Chondrocyte (in vitro differentiated cells): Measurements from ENCODE around the gene CRTC2. TPM values are rescaled to one million over a fixed set of nuclear protein-coding genes. Genes with fewer than 3 reads are reported as not detected.

Experiments used
- DNase-seq: peaks from one replicate; pipeline ENCODE4 v3.0.0; 2021; ENCODE audit warnings: mixed read lengths, low spot score
- H3K27ac Mint-ChIP-seq: one replicate; pipeline ENCODE4 v1.8.0; 2021; ENCODE audit warnings: mild to moderate bottlenecking, moderate library complexity, mixed read lengths; ENCODE audit not compliant: unreplicated experiment
- H3K27me3 Mint-ChIP-seq: 2 replicates; pipeline ENCODE4 v1.8.0; 2021; ENCODE audit warnings: low read depth, mixed read lengths
- H3K36me3 Mint-ChIP-seq: 2 replicates; pipeline ENCODE4 v1.8.0; 2021; ENCODE audit warnings: low read depth, mixed read lengths
- H3K4me1 Mint-ChIP-seq: 2 replicates; pipeline ENCODE4 v1.8.0; 2021; ENCODE audit warnings: low read depth, mild to moderate bottlenecking, mixed read lengths
- H3K4me3 Mint-ChIP-seq: one replicate; pipeline ENCODE4 v1.8.0; 2021; ENCODE audit warnings: mild to moderate bottlenecking, moderate library complexity, mixed read lengths; ENCODE audit not compliant: unreplicated experiment
- H3K9me3 Mint-ChIP-seq: 2 replicates; pipeline ENCODE4 v1.8.0; 2021; ENCODE audit warnings: low read depth, mixed read lengths
- CTCF ChIP-seq: fragments of 200-600 bp; sonication (generic); IDR thresholded peaks from 2 replicates; pipeline ENCODE4 v1.5.0; 2021; ENCODE audit warnings: antibody characterized with exemption, mild to moderate bottlenecking, moderate library complexity
- microRNA-seq: library from miRNA; unstranded; fragments of <30 nt; microRNA quantifications from one replicate; pipeline ENCODE4 v1.2.0, GENCODE V29; 2020; ENCODE audit warnings: borderline number of aligned reads
- total RNA-seq: library from RNA; stranded (reverse); gene quantifications from 3 replicates; pipeline ENCODE4 v1.2.1, GENCODE V29; 2021

CRTC2 gene
- total RNA-seq, 1 donor from 2014 or later: 24.2 TPM

GRCh38 chr1:153903841-153904455, 54.5 kb downstream of the CRTC2 start:
- Mint-ChIP-seq H3K36me3 (peaks cover 5% of the 10 kb centered on the region), H3K4me3 (no peak overlapping the region), H3K4me1 (peaks cover 27% of the 10 kb centered on the region), H3K27me3 (no peaks in the 10 kb centered on the region), H3K27ac (peak overlapping the region; percentile 91), H3K9me3 (no peaks in the 10 kb centered on the region)
- no peak for TF ChIP-seq CTCF
- DNase-seq: no peak

- no peak for TF ChIP-seq CTCF
- Mint-ChIP-seq H3K27ac (no peak overlapping the region), H3K27me3 (no peaks in the 10 kb centered on the region), H3K9me3 (no peaks in the 10 kb centered on the region), H3K4me3 (no peak overlapping the region), H3K4me1 (peaks cover 14% of the 10 kb centered on the region), H3K36me3 (peaks cover 2% of the 10 kb centered on the region)
- no peak for DNase-seq
These were observed 58.9 kb downstream of the CRTC2 start for GRCh38 chr1:153899509-153899908.

Small RNA genes lying within 50 kb of the gene (microRNA-seq; reads per million reads assigned to microRNA genes)
- not detected for gene MIR6737

Other genes starting within 250 kb of the CRTC2 start
- 48.6 to 61.0 TPM (median 49.1 TPM) in 3 replicates for gene INTS3, start 230.6 kb downstream of the CRTC2 start, total RNA-seq
- gene SLC27A3, start 183.2 kb downstream of the CRTC2 start, total RNA-seq: 10.6 to 16.6 TPM (median 11.6 TPM) in 3 replicates
- 46.4 to 48.1 TPM (median 47.0 TPM) in 3 replicates for gene GATAD2B, start 35.6 kb downstream of the CRTC2 start, total RNA-seq
- 32.1 to 36.7 TPM (median 36.2 TPM) in 3 replicates for gene DENND4B, start 11.9 kb downstream of the CRTC2 start, total RNA-seq
- gene SLC39A1, start 4.9 kb upstream of the CRTC2 start, total RNA-seq: 83.5 to 87.8 TPM (median 85.6 TPM) in 3 replicates
- 3.7 to 6.6 TPM (median 4.4 TPM) in 3 replicates for gene CREB3L4, start 9.3 kb upstream of the CRTC2 start, total RNA-seq
- 128 to 158 TPM (median 130 TPM) in 3 replicates for gene JTB, start 19.1 kb upstream of the CRTC2 start, total RNA-seq
- 111 to 137 TPM (median 116 TPM) in 3 replicates for gene RAB13, start 27.7 kb upstream of the CRTC2 start, total RNA-seq
- gene RPS27, start 32.1 kb upstream of the CRTC2 start, total RNA-seq: 951 to 1,224 TPM (median 1,041 TPM) in 3 replicates
- 0.19 TPM in 1 of 3 replicates, not detected in the others for gene NUP210L, start 196.5 kb upstream of the CRTC2 start, total RNA-seq
- gene TPM3, start 233.5 kb upstream of the CRTC2 start, total RNA-seq: 248 to 259 TPM (median 256 TPM) in 3 replicates
- gene CFAP141, start 247.7 kb upstream of the CRTC2 start, total RNA-seq: not detected in 3 replicates